ENCODE results near the gene TMEM87B. TPM values are rescaled to one million over a fixed set of nuclear protein-coding genes. Genes with fewer than 3 reads are reported as not detected.

TMEM87B gene
- total and polyA plus RNA-seq, 11 donors: 3.1 to 18.5 (median 7.9) TPM

DNA sequence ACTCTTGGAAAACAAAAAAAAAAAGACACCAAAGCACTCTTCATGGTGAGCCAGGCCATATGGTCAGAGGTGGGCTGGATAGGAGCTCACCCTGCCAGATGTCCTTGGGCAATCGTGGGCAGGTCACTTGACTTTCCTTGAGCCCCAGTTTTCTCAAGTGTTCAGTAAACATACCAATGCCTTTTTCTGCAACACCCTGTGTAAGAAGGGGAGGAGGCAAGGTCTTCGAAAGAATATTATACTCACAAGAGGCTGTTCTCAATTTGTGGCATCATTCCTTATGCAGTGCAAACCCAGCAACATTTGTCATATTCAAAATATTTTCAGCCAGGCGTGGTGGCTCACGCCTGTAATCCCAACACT lies 22.9 kb upstream of the TMEM87B start:
- ATAC-seq (peak in 3 of 4 donors; percentile 9 to 48 (median 33)), DNase-seq (no peak)
- WGBS, 4 donors: 65 to 74% (median 69%) methylated on average over 4 of the region's 4 CpGs
- intact Hi-C loops (cut with DNase I): no loop called here
- H3K36me3 ChIP-seq: peaks cover 0 to 9% (median 3%) of the 10 kb centered on the region in 9 donors
- peak overlapping the region in 8 of 12 donors; percentile 1 to 73 (median 18) for H3K27ac ChIP-seq
- no peak for TF ChIP-seq POLR2A (IDR thresholded peaks at IDR 0.05)
- TF ChIP-seq, protein P1, sequence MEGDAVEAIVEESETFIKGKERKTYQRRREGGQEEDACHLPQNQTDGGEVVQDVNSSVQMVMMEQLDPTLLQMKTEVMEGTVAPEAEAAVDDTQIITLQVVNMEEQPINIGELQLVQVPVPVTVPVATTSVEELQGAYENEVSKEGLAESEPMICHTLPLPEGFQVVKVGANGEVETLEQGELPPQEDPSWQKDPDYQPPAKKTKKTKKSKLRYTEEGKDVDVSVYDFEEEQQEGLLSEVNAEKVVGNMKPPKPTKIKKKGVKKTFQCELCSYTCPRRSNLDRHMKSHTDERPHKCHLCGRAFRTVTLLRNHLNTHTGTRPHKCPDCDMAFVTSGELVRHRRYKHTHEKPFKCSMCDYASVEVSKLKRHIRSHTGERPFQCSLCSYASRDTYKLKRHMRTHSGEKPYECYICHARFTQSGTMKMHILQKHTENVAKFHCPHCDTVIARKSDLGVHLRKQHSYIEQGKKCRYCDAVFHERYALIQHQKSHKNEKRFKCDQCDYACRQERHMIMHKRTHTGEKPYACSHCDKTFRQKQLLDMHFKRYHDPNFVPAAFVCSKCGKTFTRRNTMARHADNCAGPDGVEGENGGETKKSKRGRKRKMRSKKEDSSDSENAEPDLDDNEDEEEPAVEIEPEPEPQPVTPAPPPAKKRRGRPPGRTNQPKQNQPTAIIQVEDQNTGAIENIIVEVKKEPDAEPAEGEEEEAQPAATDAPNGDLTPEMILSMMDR (IDR thresholded peaks at IDR 0.05): no peak
- H3K4me3 ChIP-seq: no peak overlapping the region
- no peaks in the 10 kb centered on the region for H3K27me3 ChIP-seq
- H3K9me3 ChIP-seq: peaks cover 0 to 4% (median 0%) of the 10 kb centered on the region in 12 donors
- peaks cover 0 to 41% (median 7%) of the 10 kb centered on the region in 12 donors for H3K4me1 ChIP-seq

DNA sequence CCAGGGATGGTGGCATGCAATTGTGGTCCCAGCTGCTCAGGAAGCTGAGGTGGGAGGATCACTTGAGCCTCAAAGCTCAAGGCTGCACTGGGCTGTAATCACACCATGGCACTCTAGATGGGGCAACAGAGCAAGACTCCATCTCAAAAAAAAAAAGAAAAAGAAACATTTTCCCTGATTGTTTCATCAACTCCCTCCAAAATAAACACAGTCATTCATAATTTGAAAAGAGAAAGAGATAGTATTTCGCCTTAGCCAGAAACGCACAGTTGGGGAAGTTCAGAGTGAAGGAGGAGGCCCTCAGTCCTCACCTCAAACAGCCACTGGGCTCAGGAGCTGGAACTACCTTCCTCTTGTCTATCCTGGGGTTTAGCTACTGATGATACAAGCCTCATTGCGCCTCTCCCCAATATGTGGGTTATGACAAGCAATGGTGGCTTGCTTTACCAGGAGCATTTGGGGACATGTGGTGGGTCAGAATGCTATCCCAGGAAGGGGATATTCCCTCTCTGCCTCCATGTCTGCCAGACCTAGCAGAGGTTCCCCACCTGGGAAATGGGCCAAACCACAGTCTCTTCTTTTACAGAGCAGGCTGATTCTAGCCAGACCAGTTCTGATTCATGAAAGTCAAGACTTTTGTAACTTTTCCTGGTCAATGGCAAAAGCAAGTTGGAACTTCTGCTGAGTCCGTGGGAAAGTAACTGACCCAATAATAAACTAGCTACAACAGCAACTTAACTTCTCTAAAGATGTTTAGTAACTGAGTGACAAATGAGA lies 22.2 kb upstream of the TMEM87B start:
- no peak overlapping the region for H3K4me3 ChIP-seq
- peak overlapping the region in 5 of 12 donors; percentile 13 to 73 (median 19) for H3K27ac ChIP-seq
- peaks cover 0 to 9% (median 2%) of the 10 kb centered on the region in 9 donors for H3K36me3 ChIP-seq
- intact Hi-C loops (cut with DNase I): no loop called here
- TF ChIP-seq, protein P1 (IDR thresholded peaks at IDR 0.05): peak in 2 of 12 donors; percentile 12 to 17
- TF ChIP-seq POLR2A (IDR thresholded peaks at IDR 0.05): no peak
- peaks cover 0 to 41% (median 7%) of the 10 kb centered on the region in 12 donors for H3K4me1 ChIP-seq
- 59 to 68% (median 61%) methylated on average over 4 of the region's 4 CpGs for WGBS, 4 donors
- peaks cover 0 to 4% (median 0%) of the 10 kb centered on the region in 12 donors for H3K9me3 ChIP-seq
- no peaks in the 10 kb centered on the region for H3K27me3 ChIP-seq
- DNase-seq: peak in 4 of 5 donors; percentile 33 to 49 (median 42)
- ATAC-seq: peak; percentile 50 to 81 (median 65)

DNA sequence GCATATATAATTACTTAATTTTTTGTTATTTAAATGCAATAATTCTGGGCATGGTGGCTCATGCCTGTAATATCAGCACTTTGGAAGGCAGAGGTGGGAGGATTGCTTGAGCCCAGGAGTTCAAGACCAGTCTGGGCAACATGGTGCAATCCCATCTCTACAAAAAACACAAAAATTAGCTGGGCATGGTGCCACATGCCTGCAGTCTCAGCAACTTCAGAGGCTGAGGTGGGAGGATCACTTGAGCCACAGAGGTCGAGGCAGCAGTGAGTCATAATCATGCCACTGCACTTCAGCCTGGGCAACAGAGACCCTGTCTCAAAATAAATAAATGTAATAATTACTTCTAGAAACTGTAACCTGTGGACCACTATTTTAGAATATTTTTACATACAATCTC lies 21.5 kb upstream of the TMEM87B start:
- no peak for ATAC-seq
- Histone ChIP-seq H3K4me1 (peaks cover 0 to 41% (median 7%) of the 10 kb centered on the region in 12 donors), H3K27ac (peak overlapping the region in 1 of 12 donors; percentile 73), H3K36me3 (peaks cover 0 to 4% (median 0%) of the 10 kb centered on the region in 9 donors), H3K9me3 (peaks cover 0 to 4% (median 0%) of the 10 kb centered on the region in 12 donors), H3K4me3 (no peak overlapping the region), H3K27me3 (no peaks in the 10 kb centered on the region)
- intact Hi-C loops (cut with DNase I): no loop called here
- 73 to 77% (median 75%) methylated on average over 1 of the region's 1 CpG for whole genome bisulfite sequencing, 4 donors
- no peak for DNase-seq
- TF ChIP-seq, protein P1 (IDR thresholded peaks at IDR 0.05): no peak
- no peak for TF ChIP-seq POLR2A (IDR thresholded peaks at IDR 0.05)

DNA sequence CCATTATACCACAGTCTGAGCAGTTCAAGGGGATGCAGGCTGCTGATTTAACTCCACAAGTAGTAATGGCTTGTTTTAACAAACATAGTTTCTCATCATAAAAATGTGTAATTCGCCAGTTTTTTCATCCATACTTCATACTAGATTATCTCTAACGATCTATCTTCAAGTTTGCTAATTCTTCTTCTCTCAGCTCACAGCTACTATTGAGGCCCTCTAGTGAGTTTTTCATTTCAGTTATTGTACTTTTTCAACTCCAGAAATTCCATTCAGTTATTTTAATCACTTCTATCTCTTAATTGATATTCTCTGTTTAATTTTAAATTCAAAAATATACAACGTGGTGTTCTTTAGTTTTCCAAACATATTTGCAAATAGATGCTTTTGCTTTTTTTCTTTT lies 20.1 kb upstream of the TMEM87B start:
- Histone ChIP-seq H3K27ac (no peak overlapping the region), H3K4me3 (no peak overlapping the region), H3K36me3 (no peaks in the 10 kb centered on the region), H3K27me3 (no peaks in the 10 kb centered on the region), H3K9me3 (peaks cover 0 to 4% (median 0%) of the 10 kb centered on the region in 12 donors), H3K4me1 (peaks cover 0 to 41% (median 7%) of the 10 kb centered on the region in 12 donors)
- TF ChIP-seq, protein P1 (IDR thresholded peaks at IDR 0.05): no peak
- no peak for TF ChIP-seq POLR2A (IDR thresholded peaks at IDR 0.05)
- DNase-seq: no peak
- intact Hi-C loops (cut with DNase I): no loop called here
- no peak for ATAC-seq
- WGBS, 4 donors: 65 to 96% (median 80%) methylated on average over 3 of the region's 3 CpGs

Data from heart left ventricle (tissue), 16 donors.